Measurements from ENCODE around the gene ANKRD40CL.
"Not testable (repeated sequence)": the region's sequence is repeated elsewhere in the genome, so short reads cannot be mapped to it uniquely, and the experiment has no call there.

ANKRD40CL gene

DNA sequence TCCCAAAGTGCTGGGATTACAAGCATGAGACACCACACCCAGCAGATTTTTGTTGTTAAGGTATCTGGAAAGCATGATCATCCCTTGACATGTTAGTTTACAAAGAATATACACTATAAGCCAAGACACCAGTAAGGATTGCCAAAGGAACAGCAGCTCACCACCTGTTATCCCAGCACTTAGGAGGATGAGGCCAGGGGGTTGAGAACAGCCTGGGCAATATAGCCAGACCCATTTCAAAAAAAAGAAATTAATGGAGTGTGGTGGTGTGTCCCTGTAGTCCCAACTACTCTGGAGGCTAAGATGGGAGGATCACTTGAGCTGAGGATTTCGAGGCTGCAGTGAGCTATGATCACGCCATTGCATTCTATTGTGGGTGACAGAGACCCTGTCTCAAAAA is 5.1 kb downstream of the ANKRD40CL start:
- no peak for DNase-seq (ENCODE audit: low read depth)

DNA sequence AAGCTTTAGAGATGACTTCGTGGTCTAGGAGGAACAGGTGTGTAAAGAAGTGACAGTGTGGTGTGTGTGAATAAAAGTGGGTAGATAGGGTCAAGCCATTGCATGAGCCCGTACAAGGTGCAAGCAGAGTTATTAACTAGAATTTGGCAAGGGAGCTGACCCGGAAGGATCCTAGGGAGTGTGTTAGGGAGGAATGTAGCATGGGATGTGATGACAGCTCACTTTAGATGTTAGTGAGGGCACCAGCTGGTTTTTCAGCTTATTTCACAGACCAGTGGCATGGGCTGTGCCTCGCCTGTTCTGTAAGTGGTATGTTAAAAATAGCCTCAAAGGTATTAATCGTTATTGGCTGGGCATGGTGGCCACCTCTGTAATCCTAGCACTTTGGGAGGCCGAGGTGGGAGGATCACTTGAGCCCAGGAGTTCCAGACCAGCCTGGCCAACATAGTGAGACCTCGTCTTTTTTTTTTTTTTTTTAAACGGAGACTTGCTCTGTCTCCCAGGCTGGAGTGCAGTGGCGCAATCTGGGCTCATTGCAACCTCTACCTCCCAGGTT is 8.3 kb downstream of the ANKRD40CL start:
- no peak for DNase-seq (ENCODE audit: low read depth)

DNA sequence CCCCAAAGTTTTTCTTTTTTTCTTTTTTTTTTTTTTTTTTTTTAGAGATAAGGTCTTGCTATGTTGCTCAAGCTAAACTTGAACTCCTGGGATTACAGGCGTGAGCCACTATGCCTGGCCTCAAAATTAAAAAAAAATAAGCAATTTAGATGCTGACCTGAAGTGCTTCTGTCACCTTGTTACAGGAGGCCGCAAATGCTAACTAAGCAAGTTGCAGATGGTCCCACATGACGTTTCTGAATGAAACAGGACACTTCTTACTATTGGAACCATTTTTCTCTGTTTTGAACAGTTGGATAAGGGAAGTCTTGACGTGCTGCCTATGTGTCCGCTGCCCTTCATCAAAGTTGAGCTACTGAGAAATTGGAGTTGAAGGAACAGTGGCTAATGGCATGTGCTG is 8.8 kb downstream of the ANKRD40CL start:
- DNase-seq (ENCODE audit: low read depth) = no peak

DNA sequence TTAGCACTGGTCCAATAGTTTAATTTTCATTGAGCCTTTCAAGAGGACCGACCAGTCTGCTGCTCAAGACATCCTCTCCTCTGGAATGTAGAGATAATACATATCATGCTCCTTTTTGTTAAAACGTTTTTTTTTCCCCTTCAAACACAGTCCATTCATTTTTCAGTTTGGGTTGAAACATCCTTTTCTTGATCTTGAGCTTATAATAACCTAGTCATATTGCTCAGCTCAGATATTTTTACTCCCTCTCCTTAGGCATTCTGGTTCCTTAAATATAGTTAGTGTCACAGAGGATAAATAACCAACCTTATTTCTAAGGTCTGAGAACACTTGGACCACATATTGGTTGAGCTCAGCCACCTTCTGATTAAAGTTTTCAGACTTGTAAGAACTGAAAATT is 12.8 kb downstream of the ANKRD40CL start:
- DNase-seq (ENCODE audit: low read depth) = no peak

DNA sequence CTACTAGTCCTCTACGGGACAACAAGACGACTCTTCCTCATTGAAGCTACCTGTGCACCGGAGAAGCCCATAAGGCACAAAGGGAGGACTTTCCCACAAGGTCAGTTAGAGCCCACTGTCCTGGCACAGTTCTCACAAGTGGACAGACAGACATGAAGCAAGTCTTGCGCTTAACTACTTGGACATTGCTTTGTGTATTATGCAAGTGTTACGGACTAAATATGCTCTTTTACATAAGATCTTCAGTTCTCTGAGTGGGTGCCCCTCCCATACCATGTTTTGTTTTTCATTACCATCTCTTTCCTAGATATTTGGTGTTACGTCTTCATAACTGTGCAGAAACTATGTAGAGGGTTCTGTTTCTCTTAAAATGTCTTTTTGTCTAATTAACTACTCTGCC is 18.1 kb downstream of the ANKRD40CL start:
- DNase-seq (ENCODE audit: low read depth) = no peak

DNA sequence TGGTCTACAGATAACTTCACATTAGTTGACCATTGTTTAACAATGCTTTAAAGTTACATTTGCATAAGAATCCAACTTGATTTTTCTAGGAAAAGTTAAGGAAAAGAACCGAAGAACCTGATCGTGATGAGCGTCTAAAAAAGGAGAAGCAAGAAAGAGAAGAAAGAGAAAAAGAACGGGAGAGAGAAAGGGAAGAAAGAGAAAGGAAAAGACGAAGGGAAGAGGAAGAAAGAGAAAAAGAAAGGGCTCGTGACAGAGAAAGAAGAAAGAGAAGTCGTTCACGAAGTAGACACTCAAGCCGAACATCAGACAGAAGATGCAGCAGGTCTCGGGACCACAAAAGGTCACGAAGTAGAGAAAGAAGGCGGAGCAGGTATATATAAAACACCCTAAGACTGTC is 21.7 kb downstream of the ANKRD40CL start:
- no peak for DNase-seq (ENCODE audit: low read depth)

DNA sequence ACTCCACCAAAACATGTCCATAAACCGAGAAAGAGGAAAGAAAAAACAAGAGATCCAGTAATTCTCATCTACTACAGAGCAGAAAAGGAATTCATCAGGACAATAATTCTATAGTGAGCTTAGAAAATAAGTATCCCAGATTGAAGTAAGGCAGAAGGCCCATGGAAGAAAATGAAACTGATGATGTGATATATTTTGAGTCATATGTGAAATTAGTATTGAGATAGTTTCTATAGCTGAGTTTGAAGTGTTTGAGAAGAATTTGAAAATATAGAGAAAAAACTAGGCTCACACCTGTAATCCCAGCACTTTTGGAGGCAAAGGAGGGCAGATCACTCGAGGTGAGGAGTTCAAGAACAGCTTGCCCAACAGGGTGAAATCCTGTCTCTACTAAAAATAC is 28.2 kb downstream of the ANKRD40CL start:
- no peak for DNase-seq (ENCODE audit: low read depth)

DNA sequence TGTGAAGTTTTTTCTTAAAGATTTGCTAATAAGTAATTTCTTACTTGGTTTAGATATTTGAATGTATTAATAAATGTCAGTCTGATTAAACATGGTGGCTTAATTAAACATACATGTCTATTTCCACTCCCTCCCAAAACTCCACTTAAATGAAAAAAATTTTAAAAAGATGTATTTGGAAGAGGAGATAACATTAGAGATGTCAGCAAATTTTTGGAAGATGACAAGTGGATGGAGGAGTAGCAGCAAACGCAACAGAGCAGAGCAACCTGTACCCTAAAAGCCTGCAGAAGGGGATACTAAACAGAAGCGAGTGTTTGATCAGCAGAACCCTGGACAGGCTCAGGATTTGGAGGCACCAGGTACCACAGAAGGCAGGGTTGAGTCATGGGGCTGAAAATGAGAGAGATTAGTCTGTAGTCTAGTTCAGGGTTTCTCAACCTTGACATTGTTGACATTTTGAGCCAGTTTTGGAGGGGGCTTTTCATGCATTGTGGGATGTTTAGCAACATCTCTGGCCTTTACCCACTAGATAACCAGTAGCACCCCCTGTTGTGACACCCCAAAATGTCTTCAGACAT is 30.1 kb downstream of the ANKRD40CL start:
- DNase-seq (ENCODE audit: low read depth) = no peak

DNA sequence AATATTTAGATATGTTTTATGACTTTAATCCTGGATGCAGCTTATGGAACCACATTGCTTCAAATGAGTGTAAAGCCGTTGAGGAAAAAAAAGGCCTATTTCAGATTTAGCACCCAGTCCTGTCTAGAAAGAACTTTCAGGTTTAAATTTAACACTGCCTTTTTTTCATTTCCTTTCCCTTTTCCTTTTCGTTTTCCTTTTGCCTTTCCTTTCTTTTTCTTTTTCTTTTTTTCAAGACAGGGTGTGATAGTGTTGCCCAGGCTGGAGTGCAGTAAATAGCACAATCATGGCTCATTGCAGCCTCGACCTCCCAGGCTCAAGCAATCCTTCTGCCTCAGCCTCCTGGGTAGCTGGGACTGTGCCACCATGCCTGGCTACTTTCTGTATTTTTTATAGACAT is 32.0 kb downstream of the ANKRD40CL start:
- no peak for DNase-seq (ENCODE audit: low read depth)

DNA sequence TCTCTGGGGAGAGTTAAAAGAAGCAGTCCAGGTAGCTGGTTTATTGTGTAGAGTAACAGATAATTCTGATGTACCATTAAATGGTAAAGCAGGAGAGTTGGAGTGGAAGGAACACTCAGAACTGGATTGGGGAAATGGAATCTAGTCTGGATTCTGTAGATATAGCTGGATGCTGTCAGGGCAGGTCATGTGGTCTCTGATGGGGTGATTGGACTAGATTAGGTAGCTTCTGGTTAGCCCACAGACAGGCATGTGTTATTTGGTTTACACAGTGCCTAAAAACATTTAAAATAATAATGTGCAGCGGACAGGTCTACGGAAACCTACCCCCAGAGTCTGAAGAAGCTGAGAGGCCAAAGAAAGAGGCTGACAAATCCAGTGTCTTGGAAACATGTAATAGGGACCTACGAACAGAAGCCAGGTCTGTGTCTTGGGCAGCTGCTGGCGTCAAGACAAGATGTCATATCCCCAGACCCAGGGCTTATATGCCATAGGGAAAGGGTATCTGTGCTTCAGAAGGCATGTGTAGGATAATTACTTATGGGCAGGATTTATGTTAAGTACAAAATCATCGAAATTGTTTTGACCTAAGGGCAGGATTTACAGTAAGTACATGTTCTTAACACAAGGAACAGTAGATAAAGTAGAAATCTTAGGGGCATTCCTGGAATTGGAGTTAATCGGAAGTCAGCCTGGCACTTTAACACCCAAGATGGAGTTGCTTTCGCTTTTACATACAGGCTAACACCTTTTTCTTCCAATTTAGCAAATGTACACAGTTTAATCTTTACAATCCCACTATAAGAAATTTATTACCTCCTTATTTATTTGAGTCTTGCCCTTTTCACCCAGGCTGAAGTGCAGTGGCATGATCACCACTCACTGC is 35.5 kb downstream of the ANKRD40CL start:
- DNase-seq (ENCODE audit: low read depth) = no peak

DNA sequence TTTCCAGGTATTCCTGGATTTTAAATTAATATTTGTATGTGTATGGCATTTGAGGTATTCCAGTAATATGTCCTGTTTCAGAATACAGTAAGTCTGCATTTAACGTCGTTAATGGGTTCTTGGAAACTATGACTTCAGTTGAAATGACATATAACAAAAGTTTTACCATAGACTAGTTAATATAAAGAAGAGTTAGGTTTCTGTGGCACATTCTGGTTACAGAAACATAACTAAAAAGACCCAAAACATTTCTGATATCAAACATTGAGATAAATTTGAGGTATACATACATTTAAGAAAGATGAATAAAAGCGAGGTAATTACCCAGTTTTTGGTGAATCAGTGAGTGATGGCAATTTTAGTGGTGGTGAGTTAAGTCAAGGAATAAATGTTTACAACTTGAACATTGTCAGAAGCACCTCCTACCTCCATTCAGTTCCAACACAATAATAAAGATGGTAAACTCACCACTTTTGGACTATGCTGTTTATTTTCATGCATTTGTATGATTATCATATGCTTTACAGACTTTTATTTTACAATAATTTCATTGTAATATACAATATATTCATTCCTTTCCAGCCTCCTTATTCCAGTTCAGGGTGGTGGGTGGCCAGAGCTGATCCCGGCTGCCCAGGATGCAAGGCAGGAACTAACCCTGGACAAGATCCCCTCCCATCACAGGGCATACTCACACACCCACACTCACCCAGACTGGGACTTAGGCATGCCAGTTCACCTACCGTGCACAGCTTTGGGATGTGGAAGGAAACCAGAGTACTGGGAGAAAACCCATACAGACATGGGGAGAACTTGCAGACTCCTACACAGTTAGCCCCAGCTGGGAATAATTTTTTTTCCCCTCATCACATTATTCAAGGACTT is 38.2 kb downstream of the ANKRD40CL start:
- DNase-seq (ENCODE audit: low read depth) = no peak

DNA sequence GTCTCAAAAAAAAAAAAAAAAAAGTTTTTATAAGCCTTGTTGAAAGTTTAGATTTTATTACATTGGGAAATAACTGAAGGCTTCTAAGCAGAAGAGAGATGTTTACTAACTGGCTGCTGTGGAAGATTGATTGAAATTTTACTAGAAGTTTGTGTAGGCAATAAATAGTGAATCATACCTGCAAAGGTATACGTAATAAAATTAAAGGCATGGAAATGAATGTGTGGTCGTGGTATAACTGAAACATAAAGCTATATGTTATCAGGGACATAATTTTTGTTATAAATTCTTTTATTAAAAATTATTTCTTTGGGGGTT is 39.2 kb downstream of the ANKRD40CL start:
- DNase-seq (ENCODE audit: low read depth) = no peak

DNA sequence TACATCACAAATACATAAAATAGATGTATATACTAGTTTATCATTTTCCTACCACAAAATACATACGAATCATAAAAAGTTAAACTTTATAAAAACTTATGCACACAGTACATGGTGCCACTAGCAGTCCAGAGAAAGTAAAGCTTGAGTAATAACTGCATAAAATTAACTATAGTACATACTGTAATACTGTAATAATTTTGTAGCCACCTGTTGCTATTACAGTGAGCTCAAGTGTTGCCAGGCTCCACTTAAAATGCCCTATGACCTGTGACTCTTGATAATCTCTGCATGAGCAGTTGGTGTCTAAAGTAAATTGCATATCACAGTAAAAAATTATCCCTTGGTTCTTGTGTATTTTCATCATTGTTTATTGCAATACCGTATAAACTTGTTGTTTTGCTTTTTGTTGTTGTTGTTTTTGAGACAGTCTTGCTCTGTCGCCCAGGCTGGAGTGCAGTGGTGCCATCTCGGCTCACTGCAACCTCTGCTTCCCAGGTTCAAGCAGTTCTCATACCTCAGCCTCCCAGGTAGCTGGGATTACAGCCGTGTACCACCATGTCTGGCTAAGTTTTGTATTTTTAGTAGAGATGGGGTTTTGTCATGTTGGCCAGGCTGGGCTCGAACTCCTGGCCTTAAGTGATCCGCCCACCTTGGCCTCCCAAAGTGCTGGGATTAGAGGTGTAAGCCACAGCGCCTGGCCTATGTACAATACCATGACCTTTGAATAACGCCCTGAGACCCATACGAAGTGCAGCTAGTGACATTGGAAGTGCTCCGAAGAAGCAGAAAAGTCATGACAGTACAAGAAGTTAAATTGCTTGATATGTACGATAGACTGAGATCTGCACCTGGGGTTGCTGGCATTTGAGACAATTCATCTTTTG is 41.3 kb downstream of the ANKRD40CL start:
- DNase-seq (ENCODE audit: low read depth) = no peak

DNA sequence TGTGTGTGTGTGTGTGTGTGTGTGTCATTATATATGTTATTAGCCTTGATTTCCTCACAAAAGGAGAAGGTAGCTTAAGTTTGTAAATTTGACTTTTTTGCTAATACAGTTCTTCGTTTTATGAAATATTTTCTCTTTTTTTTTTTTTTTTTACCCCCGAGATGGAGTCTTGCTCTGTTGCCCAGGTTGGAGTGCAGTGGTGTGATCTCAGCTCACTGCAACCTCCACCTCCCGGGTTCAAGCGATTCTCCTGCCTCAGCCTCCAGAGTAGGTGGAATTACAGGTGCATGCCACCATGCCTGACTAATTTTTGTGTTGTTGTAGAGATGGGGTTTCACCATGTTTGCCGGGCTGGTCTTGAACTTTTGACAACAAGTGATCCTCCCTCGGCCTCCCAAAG is 42.7 kb downstream of the ANKRD40CL start:
- DNase-seq (ENCODE audit: low read depth) = not testable (repeated sequence)

DNA sequence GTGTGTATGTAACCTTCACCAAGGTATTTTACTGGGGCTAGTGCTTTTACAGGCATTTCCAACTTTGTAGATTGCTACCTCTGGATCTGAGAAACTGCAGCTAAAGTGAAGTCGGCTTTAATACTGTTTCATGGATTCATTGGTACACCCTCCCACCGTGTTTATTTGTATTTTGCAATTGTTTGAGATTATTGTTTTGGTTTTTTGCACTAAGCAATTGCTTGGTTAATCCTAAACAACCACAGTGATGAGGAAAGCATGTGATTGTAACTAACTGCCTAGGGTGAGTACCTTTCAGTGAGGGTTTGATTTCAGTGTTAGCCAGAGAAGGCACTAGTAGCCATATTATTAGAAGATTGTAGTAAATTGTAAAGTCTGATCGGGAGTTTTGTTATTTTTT is 44.6 kb downstream of the ANKRD40CL start:
- DNase-seq (ENCODE audit: low read depth) = no peak

DNA sequence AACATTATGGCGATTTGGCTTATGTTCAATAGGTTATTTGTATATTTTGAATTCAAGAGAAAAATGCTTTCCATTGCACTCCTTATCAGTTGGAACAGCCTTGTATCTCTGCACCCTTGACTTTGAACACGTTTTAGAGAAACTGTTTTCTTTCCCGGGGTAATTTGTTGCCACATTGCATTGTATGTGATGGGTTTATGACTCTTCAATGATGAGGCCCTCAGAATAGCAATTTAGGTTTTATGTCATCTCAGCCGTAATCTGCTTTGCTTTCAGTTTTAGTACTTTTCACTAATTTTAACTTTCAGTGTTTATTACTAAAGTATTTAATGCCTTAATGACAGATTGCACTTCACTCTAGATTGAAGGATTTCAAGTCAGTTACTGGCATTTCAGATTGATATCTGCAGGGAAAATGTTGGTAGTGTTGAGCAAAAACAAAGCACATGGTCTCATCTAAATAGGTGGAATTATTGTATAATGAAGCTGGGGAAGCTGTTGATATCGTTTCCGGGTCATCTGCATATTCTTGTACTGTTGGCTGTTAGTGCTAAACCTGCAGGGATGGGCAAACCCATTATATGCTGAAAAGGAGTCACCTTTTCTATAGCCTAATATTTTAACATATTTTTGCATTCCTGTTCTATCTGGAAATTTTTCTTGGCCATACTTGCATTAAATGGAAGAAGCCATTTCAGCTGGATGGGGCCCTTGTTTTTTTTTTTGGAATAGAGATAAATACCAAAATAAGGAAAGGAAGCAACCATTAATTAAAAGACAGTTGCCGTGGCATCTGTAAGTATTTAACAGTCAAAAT is 45.9 kb downstream of the ANKRD40CL start:
- DNase-seq (ENCODE audit: low read depth) = no peak

DNA sequence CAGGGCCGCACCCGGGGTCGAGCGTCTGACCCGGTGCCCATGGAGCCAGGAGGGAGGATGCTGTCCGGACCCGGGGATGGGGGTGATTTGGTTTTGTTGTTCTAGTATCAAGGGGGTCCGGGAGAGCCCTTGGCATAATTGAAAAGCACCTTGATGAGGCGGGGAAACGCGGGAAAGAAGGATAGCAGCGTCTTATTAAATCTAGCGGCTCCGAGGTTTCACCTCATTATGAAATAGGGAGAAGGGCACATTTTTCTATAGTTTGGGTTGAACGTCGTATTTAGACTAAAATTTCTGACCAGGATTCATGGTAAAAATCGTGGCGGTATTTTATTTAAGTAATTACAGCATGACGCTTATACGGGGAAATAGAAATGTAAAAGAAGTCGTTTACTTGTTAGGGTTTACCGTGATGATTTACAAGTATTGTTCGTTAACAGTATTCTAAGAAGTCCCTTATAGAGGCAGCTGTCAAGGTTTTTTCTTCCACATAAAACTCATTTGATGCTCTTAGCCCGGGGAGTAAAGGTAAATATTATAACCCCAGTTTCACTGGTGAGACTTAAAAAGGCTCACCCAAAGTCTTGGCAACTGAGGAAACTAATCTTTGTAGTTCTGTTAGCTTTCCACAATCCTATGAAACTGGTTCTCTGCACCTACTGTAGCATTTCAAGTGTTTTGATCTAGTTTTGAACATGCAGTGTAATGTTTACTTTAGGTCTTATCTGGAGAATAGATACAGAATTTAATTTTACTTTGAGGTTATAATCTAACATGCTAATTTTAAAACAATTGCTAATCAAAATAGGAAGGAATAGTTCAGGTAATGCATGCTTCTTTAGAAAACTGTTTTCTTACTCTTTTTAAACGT is 47.2 kb downstream of the ANKRD40CL start:
- peak; percentile 12 for DNase-seq (ENCODE audit: low read depth)

DNA sequence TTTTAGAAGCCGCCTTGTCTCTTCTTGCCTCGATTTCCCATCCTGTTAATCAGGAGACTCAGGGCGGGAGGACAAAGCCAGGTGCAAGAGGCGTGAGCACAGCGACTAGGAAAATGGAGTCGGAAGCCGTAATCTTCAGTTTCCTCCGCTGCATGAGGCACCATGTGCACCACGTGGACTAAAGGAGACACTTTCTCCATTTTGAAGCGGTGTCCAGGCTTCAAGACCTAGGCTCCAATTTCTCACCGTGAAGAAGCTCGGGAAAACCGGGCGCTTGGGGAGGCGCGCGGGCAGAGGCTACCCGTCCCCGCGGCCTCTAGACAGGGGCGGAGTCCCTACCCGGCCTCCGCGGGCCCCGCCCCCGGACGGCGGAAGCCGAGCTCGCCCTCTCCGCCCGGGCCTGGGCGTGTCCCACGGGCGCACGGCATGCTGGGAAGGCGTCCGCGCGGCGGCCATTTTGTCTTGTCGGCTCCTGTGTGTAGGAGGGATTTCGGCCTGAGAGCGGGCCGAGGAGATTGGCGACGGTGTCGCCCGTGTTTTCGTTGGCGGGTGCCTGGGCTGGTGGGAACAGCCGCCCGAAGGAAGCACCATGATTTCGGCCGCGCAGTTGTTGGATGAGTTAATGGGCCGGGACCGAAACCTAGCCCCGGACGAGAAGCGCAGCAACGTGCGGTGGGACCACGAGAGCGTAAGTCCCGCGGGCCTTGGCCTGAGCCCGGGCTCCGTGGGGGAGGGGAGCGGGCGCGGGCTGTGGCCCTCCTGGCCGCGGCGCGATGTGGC is 48.0 kb downstream of the ANKRD40CL start, which contains the start of gene LUC7L3:
LUC7L3 (plus strand) TSS at position 460 of the 780 bp plus-strand sequence; CDS start at position 590, 130 bp downstream.
- peak; percentile 91 for DNase-seq (ENCODE audit: low read depth)

DNA sequence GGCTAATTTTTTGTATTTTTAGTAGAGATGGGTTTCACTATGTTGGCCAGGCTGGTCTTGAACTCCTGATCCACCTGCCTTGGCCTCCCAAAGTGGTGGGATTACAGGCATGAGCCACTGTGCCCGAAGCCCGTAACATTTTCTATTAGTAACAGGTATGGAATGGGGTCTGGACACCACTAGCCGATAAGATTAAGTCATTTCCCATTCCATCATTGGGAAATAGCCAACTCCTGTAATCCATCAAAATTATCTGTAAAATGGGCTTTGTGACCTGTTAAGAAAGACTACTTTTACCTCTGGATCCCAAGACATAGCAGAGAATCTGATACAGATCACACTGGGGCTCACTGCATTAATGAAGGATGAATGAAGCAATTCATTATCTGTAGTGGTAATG is 51.8 kb downstream of the ANKRD40CL start:
- DNase-seq (ENCODE audit: low read depth) = no peak

All from activated T-cell treated with anti-CD3 and anti-CD28 coated beads for 24 hours (primary cell).